Endothelial cell of umbilical vein (primary cell): ENCODE measurements around the gene CXCL14. TPM values are rescaled to one million over a fixed set of nuclear protein-coding genes. Genes with fewer than 3 reads are reported as not detected.
A peak's percentile ranks its signal among the peaks of the same experiment; 100 is the strongest.

Source experiments
- BruUV-seq: library from RNA; stranded (reverse); fragments of 400-500 nt; replicated peaks from 2 replicates; lab custom pipeline; 2021; lab: Mats Ljungman, UMichigan
- CTCF ChIA-PET: fragments of 300-600, 350-600 bp; sonication (Branson Sonifier 250); formaldehyde crosslinking; loops from one replicate; lab custom pipeline; 2021; ENCODE audit warnings: antibody characterized with exemption, inconsistent platforms; lab: Charles Lee
- POLR2A ChIA-PET: fragments of 300-600, 350-600 bp; sonication (Branson Sonifier 250); formaldehyde crosslinking; loops from one replicate; lab custom pipeline; 2021; ENCODE audit warnings: antibody characterized with exemption, inconsistent platforms; lab: Charles Lee
- DNase-seq: peaks from one replicate; pipeline ENCODE4 v3.0.0-alpha.2; 2011; ENCODE audit warnings: low read depth, low spot score
- FAIRE-seq: peaks from 2 replicates; lab custom pipeline; 2011; peaks lifted over from hg19 to GRCh38; lab: Jason Lieb, UNC
- H2AFZ ChIP-seq: 2 replicates; pipeline ENCODE4 v1.6.0; 2012; ENCODE audit warnings: low read depth, low read length, control low read depth, inconsistent platforms
- H3K27ac ChIP-seq: 2 replicates; pipeline ENCODE4 v1.5.1; 2011; ENCODE audit warnings: low read depth, mild to moderate bottlenecking, control low read depth, low read length, moderate library complexity; ENCODE audit not compliant: insufficient read depth
- H3K27me3 ChIP-seq, 2 experiments: 2 replicates each; pipeline versions ENCODE4 v1.6.0 to v1.6.1; 2011; ENCODE audit warnings: low read length in 2 of 2, mixed read lengths in 1 of 2; ENCODE audit not compliant: control insufficient read depth in 2 of 2, insufficient read depth in 2 of 2
- H3K36me3 ChIP-seq, 2 experiments: 2 replicates in 1 of 2; 3 replicates in 1 of 2; pipeline ENCODE4 v1.5.1; 2011; ENCODE audit warnings: low read length in 2 of 2, mild to moderate bottlenecking in 1 of 2, moderate library complexity in 1 of 2; ENCODE audit not compliant: control insufficient read depth in 2 of 2, insufficient read depth in 2 of 2; ENCODE audit errors: extremely low read depth in 1 of 2
- H3K4me1 ChIP-seq: 3 replicates; pipeline ENCODE4 v1.5.1; 2011; ENCODE audit warnings: mild to moderate bottlenecking, low read length; ENCODE audit not compliant: control insufficient read depth, insufficient read depth; ENCODE audit errors: extremely low read depth
- H3K4me2 ChIP-seq: 2 replicates; pipeline ENCODE4 v1.6.1; 2011; ENCODE audit warnings: low read length, control low read depth, mixed read lengths; ENCODE audit not compliant: insufficient read depth
- H3K4me3 ChIP-seq, 3 experiments: fragments of 200-600 bp in 1 of 3; sonication (generic), shearing (Covaris generic) in 1 of 3; replicated peaks in 1 of 3; 2 replicates each; pipeline ENCODE4 v1.5.1; 2011 to 2016; ENCODE audit warnings: control low read depth in 3 of 3, low read length in 3 of 3, mild to moderate bottlenecking in 2 of 3, inconsistent platforms in 1 of 3, low read depth in 1 of 3, moderate library complexity in 1 of 3; ENCODE audit not compliant: insufficient read depth in 1 of 3
- H3K79me2 ChIP-seq: 2 replicates; pipeline ENCODE4 v1.6.0; 2012; ENCODE audit warnings: low read length, inconsistent platforms; ENCODE audit not compliant: control insufficient read depth, insufficient read depth
- H3K9ac ChIP-seq: replicated peaks from 2 replicates; pipeline ENCODE3; 2011; ENCODE audit warnings: low read length, control low read depth; ENCODE audit not compliant: insufficient read depth; ENCODE audit errors: extremely low read depth
- H3K9me1 ChIP-seq: replicated peaks from 3 replicates; pipeline ENCODE4 v1.6.0; 2011; ENCODE audit warnings: mild to moderate bottlenecking, low read length; ENCODE audit not compliant: control insufficient read depth, insufficient read depth; ENCODE audit errors: extremely low read depth
- H3K9me3 ChIP-seq: replicated peaks from 2 replicates; pipeline ENCODE4 v1.5.1; 2012; ENCODE audit warnings: low read length, inconsistent platforms; ENCODE audit not compliant: control insufficient read depth, insufficient read depth
- H4K20me1 ChIP-seq: replicated peaks from 2 replicates; pipeline ENCODE3; 2011; ENCODE audit warnings: mild to moderate bottlenecking, low read length; ENCODE audit not compliant: control insufficient read depth, insufficient read depth; ENCODE audit errors: extremely low read depth
- EZH2 ChIP-seq: IDR thresholded peaks from 2 replicates; pipeline ENCODE4 v1.6.1; 2012; ENCODE audit warnings: borderline replicate concordance, low read depth, mild to moderate bottlenecking, moderate library complexity, low read length, inconsistent platforms; ENCODE audit not compliant: severe bottlenecking
- FOS ChIP-seq: IDR thresholded peaks from 2 replicates; pipeline ENCODE4 v1.6.1; 2011; ENCODE audit warnings: mild to moderate bottlenecking, low read length, moderate library complexity, borderline replicate concordance; ENCODE audit not compliant: insufficient read depth
- MYC ChIP-seq: IDR thresholded peaks from one replicate; pipeline ENCODE4 v1.6.1; 2011; ENCODE audit warnings: mild to moderate bottlenecking, low read depth, low read length
- POLR2A ChIP-seq: IDR thresholded peaks from 2 replicates; pipeline ENCODE4 v1.6.1; 2012; ENCODE audit warnings: low read depth, mild to moderate bottlenecking, control low read depth, low read length
- POLR2AphosphoS5 ChIP-seq: IDR thresholded peaks from 2 replicates; pipeline ENCODE4 v1.6.1; 2012; ENCODE audit warnings: low read depth, mild to moderate bottlenecking, control low read depth, low read length, moderate library complexity; ENCODE audit not compliant: insufficient read depth
- dilution Hi-C: fragments of 300-500 bp; cut with MboI; formaldehyde crosslinking; loops from one replicate; pipeline ENCODE4 v1.15.0; 2019; ENCODE audit warnings: low sequenced_read_pairs; ENCODE audit not compliant: extremely low pct_ligation_motif_present
- intact Hi-C: fragments of 100-400 bp; cut with micrococcal nuclease; formaldehyde crosslinking; loops from one replicate; pipeline ENCODE4 v1.10.0; 2022
- polyA plus RNA-seq, 4 experiments: library from polyadenylated mRNA; depleted of rRNA in 3 of 4; stranded (reverse) in 3 of 4; unstranded in 1 of 4; fragments of >200 nt; gene quantifications; 2 replicates each; pipeline versions ENCODE4 v1.2.1 to v1.2.3, GENCODE V29; 2011 to 2012; ENCODE audit warnings: missing spikeins in 1 of 4
- total RNA-seq: library from RNA; stranded (reverse); gene quantifications from 2 replicates; pipeline ENCODE4 v1.2.3, GENCODE V29; 2021
- TF ChIP-seq, protein P1 (sequence below), 2 donors: IDR thresholded peaks; 1 replicate in 1 of 2; 2 replicates in 1 of 2; pipeline ENCODE4 v1.5.1; 2011; ENCODE audit warnings: low read length in 2 of 2, mild to moderate bottlenecking in 2 of 2, moderate library complexity in 2 of 2, control low read depth in 1 of 2, inconsistent platforms in 1 of 2, low read depth in 1 of 2; ENCODE audit not compliant: insufficient read depth in 1 of 2; ENCODE audit errors: extremely low read depth in 1 of 2

CXCL14 gene
- total and polyA plus RNA-seq, 2 donors (not counting 3 experiments of a cell fraction or from before 2014, with no cell fraction given) = not detected

DNA sequence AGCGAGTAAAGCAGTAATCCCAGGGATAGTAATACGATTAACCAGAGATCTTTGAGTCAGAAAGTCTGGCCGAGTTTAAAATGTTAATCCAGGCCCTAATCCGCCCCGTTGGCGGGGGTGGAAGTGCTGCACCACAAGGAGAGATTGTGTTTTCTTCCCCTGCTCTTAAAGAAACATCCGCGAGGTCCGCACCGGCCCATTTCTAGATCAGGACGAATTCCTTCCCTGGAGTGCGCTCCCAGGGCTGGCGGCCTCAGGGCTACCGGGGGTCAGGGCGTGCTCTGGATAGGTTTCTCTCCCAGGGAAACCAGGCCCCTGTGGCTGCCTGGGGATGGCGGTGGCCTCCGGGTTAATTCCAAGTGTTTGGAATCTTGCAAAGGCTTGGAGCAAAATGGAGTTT is 33.7 kb downstream of the CXCL14 start:
- no peak overlapping the region for H2AFZ ChIP-seq
- no peaks in the 10 kb centered on the region for H3K36me3 ChIP-seq
- POLR2A ChIA-PET = no interaction called here
- intact Hi-C loops = no loop called here
- CTCF ChIA-PET = interaction anchor here (0.8 to 1.1 kb wide), 2 partner anchors 21 to 79 kb away, joined by 5 read pairs; no protein-coding TSS in a partner anchor
- TF ChIP-seq, protein P1, sequence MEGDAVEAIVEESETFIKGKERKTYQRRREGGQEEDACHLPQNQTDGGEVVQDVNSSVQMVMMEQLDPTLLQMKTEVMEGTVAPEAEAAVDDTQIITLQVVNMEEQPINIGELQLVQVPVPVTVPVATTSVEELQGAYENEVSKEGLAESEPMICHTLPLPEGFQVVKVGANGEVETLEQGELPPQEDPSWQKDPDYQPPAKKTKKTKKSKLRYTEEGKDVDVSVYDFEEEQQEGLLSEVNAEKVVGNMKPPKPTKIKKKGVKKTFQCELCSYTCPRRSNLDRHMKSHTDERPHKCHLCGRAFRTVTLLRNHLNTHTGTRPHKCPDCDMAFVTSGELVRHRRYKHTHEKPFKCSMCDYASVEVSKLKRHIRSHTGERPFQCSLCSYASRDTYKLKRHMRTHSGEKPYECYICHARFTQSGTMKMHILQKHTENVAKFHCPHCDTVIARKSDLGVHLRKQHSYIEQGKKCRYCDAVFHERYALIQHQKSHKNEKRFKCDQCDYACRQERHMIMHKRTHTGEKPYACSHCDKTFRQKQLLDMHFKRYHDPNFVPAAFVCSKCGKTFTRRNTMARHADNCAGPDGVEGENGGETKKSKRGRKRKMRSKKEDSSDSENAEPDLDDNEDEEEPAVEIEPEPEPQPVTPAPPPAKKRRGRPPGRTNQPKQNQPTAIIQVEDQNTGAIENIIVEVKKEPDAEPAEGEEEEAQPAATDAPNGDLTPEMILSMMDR (IDR thresholded peaks at IDR 0.05; ENCODE audit: extremely low read depth in 1 of 2, insufficient read depth in 1 of 2, low read depth in 1 of 2, low read length in 2 of 2) = no peak
- TF ChIP-seq POLR2A = no peak
- no peak for FAIRE-seq
- H3K27ac ChIP-seq = no peak overlapping the region
- no peaks in the 10 kb centered on the region for H4K20me1 ChIP-seq
- H3K9ac ChIP-seq = no peak overlapping the region
- no peak for DNase-seq
- BruUV-seq = no TSS peak
- H3K4me1 ChIP-seq = peaks cover 6% of the 10 kb centered on the region
- H3K9me3 ChIP-seq = no peaks in the 10 kb centered on the region
- no peak overlapping the region for H3K4me3 ChIP-seq
- H3K79me2 ChIP-seq = no peaks in the 10 kb centered on the region
- peaks cover 88 to 94% of the 10 kb centered on the region in 2 experiments for H3K27me3 ChIP-seq
- H3K4me2 ChIP-seq = no peak overlapping the region
- dilution Hi-C loops = no loop called here
- H3K9me1 ChIP-seq = no peaks in the 10 kb centered on the region

DNA sequence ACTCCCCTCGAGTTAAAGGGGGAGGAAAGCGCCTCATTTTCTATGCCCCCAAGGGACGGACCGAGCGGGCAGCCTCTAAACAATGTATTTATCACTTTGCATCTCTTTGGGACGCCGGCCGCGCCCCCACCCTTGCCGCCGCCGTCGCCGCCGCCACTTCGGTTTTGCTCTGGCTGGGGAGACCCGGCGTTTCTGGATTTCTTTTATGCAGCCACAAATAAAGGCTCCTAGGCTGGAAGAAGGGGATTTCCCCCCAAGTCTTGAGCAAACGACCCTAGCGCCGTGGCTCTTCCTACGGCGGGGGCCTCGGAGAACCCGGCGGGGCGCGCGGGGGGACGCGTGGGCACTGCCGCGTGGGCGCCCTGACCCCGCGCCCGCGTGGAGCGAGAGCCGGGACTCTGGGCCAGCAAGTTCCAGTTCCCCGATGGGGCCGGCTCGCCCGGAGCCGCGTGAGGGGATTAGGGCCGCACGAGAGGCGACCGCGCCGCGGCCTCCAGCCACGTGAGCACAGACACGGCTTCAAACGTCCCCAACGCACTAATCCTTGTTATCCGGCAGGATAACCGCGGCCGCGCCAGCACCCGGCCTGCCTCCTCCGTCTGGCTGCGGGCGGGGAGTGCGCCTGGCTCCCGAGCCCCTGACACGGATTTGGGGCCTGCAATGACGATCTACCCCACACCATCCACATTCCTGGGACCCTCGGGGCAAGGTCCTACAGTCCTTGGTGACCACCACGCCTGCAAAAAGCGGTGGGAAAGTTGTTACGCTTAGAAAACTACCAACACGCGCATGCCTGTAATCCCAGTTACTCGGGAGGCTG is 35.1 kb downstream of the CXCL14 start:
- no peaks in the 10 kb centered on the region for H3K9me3 ChIP-seq
- FAIRE-seq = no peak
- intact Hi-C loops (no loop called here), dilution Hi-C loops (no loop called here)
- H3K9ac ChIP-seq = no peak overlapping the region
- H3K9me1 ChIP-seq = no peaks in the 10 kb centered on the region
- H3K4me3 ChIP-seq = peak overlapping the region in 1 of 3 experiments; percentile 4
- ChIA-PET POLR2A (no interaction called here), CTCF (interaction anchor here (1.2 to 4.1 kb wide), 5 partner anchors 7 to 77 kb away, joined by 3 to 30 read pairs (median 13); no protein-coding TSS in a partner anchor)
- no peak for TF ChIP-seq POLR2AphosphoS5
- TF ChIP-seq EZH2 = peak; percentile 95
- no peak for TF ChIP-seq POLR2A
- no peak for TF ChIP-seq FOS
- no peak for TF ChIP-seq MYC
- H3K36me3 ChIP-seq = no peaks in the 10 kb centered on the region
- no peak overlapping the region for H3K27ac ChIP-seq
- no peaks in the 10 kb centered on the region for H4K20me1 ChIP-seq
- peaks cover 86 to 96% of the 10 kb centered on the region in 2 experiments for H3K27me3 ChIP-seq
- BruUV-seq = no TSS peak
- H2AFZ ChIP-seq = peak overlapping the region; percentile 23
- H3K4me1 ChIP-seq = peaks cover 6% of the 10 kb centered on the region
- H3K4me2 ChIP-seq = peak overlapping the region; percentile 16
- H3K79me2 ChIP-seq = no peaks in the 10 kb centered on the region
- DNase-seq = no peak
